Gastrocnemius medialis (tissue), 4 donors: ENCODE results near the gene NTPCR. TPM values are rescaled to one million over a fixed set of nuclear protein-coding genes. Genes with fewer than 3 reads are reported as not detected.
"Not testable (repeated sequence)": the region's sequence is repeated elsewhere in the genome, so short reads cannot be mapped to it uniquely, and the experiment has no call there.

Source experiments
- ATAC-seq, 2 donors: fragments of 150-250 bp; one replicate each; pipeline ENCODE4 v1.9.1; 2016
- DNase-seq, 2 donors: peaks; one replicate each; pipeline ENCODE4 v3.0.0-alpha.2; 2019
- H3K27ac ChIP-seq, 4 donors: fragments of 200-600 bp; sonication (generic); 1 replicate in 1 of 4; 2 replicates in 3 of 4; pipeline ENCODE4 v1.5.1; 2016 to 2018; ENCODE audit warnings: mild to moderate bottlenecking in 2 of 4, moderate library complexity in 1 of 4
- H3K27me3 ChIP-seq, 3 donors: fragments of 200-600 bp; sonication (generic) in 2 of 3; 1 replicate in 1 of 3; 2 replicates in 2 of 3; pipeline versions ENCODE4 v1.5.1 to v1.6.0; 2016 to 2019; ENCODE audit warnings: mild to moderate bottlenecking in 1 of 3, moderate library complexity in 1 of 3
- H3K36me3 ChIP-seq, 2 donors: fragments of 200-600 bp; sonication (generic) in 1 of 2; one replicate each; pipeline ENCODE4 v1.5.1; 2017 to 2018
- H3K4me1 ChIP-seq, 2 donors: fragments of 200-600 bp; sonication (generic) in 1 of 2; one replicate each; pipeline ENCODE4 v1.5.1; 2016 to 2017; ENCODE audit warnings: mild to moderate bottlenecking in 2 of 2
- H3K4me3 ChIP-seq, 4 donors: fragments of 200-600 bp; sonication (generic) in 3 of 4; 1 replicate in 1 of 4; 2 replicates in 3 of 4; pipeline ENCODE4 v1.5.1; 2016 to 2019; ENCODE audit warnings: mild to moderate bottlenecking in 2 of 4
- H3K9me3 ChIP-seq, 3 donors: fragments of 200-600 bp; sonication (generic) in 2 of 3; 1 replicate in 1 of 3; 2 replicates in 2 of 3; pipeline ENCODE4 v1.5.1; 2016 to 2019
- POLR2A ChIP-seq, 2 donors: fragments of 450-650 bp; IDR thresholded peaks; one replicate each; pipeline ENCODE4 v1.6.1; 2017; ENCODE audit warnings: antibody characterized with exemption in 2 of 2, mild to moderate bottlenecking in 2 of 2, moderate library complexity in 2 of 2
- in situ Hi-C, 4 donors: fragments of 200-750 bp; cut with MboI; loops; one replicate each; pipeline versions ENCODE4 v1.15.0 to v1.8.0; 2017; ENCODE audit warnings: low sequenced_read_pairs in 4 of 4
- intact Hi-C: fragments of 100-400 bp; cut with DNase I; formaldehyde crosslinking; loops from one replicate; pipeline ENCODE4 v1.15.1; 2023; ENCODE audit warnings: low total_unique reads
- total RNA-seq, 4 donors: library from RNA; depleted of rRNA; stranded (reverse); fragments of >200 nt; gene quantifications; one replicate each; pipeline versions ENCODE4 v1.1.0 to v1.2.3, GENCODE V29; 2016
- TF ChIP-seq, protein P1 (sequence below), 5 experiments: fragments of 450-650 bp in 3 of 5; fragments of 200-600 bp in 2 of 5; sonication (generic) in 2 of 5; IDR thresholded peaks in 4 of 5; conservative IDR thresholded peaks in 1 of 5; 1 replicate in 4 of 5; 2 replicates in 1 of 5; pipeline ENCODE4 v1.5.1; 2016 to 2019; ENCODE audit warnings: antibody characterized with exemption in 5 of 5, mild to moderate bottlenecking in 3 of 5, moderate library complexity in 3 of 5

Gene NTPCR
- total RNA-seq, 4 donors from 2014 or later = 20.5 to 33.7 (median 24.2) TPM

DNA sequence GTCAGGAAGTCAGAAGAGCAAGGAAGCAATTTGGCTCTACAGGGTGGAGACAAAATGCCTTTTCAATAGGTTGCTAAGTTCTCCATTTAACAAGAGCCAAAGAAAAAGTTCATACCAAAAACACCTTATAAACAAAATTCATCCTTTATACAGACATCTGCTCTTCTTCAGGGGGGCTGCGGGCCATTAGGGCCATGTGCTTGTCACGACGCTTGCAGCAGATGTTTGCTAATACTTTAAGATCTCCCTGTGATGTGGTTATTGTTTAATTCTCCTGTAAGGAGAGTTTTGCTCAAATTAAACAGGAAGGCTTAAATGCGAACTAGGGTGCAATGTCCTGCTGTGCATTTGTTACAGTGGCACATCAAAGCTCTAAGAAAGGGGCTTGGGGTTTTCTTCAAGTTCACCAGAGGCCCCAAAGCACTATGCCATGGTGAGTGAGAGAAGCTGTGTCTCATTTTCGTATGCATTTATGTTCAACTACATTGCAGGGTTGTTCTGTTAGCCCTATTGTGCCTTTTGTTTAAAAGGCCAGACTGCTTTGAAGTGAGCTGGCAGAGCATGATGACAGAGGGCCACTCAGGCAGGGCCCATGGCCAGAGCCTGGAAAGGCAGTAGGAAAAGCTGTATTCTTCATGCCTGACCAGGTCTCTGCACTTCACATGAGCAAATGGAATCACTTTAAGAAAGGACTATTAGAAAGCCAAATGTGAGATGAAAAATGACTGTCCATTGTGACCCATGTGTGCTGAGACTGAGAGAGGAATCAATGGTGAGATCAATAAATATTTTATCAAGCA is 24.8 kb upstream of the NTPCR start:
- ATAC-seq (no peak), DNase-seq (no peak)
- H3K9me3 ChIP-seq = no peaks in the 10 kb centered on the region
- in situ Hi-C loops (no loop called here), intact Hi-C loops (no loop called here)
- no peaks in the 10 kb centered on the region for H3K36me3 ChIP-seq
- no peaks in the 10 kb centered on the region for H3K27me3 ChIP-seq
- TF ChIP-seq POLR2A (IDR thresholded peaks at IDR 0.05) = no peak
- TF ChIP-seq, protein P1, sequence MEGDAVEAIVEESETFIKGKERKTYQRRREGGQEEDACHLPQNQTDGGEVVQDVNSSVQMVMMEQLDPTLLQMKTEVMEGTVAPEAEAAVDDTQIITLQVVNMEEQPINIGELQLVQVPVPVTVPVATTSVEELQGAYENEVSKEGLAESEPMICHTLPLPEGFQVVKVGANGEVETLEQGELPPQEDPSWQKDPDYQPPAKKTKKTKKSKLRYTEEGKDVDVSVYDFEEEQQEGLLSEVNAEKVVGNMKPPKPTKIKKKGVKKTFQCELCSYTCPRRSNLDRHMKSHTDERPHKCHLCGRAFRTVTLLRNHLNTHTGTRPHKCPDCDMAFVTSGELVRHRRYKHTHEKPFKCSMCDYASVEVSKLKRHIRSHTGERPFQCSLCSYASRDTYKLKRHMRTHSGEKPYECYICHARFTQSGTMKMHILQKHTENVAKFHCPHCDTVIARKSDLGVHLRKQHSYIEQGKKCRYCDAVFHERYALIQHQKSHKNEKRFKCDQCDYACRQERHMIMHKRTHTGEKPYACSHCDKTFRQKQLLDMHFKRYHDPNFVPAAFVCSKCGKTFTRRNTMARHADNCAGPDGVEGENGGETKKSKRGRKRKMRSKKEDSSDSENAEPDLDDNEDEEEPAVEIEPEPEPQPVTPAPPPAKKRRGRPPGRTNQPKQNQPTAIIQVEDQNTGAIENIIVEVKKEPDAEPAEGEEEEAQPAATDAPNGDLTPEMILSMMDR (IDR thresholded peaks at IDR 0.05 in 4 of 5, conservative IDR thresholded peaks at IDR 0.05 in 1 of 5) = no peak
- H3K4me1 ChIP-seq = peaks cover 5 to 8% of the 10 kb centered on the region in 2 donors
- H3K4me3 ChIP-seq = no peak overlapping the region
- no peak overlapping the region for H3K27ac ChIP-seq

DNA sequence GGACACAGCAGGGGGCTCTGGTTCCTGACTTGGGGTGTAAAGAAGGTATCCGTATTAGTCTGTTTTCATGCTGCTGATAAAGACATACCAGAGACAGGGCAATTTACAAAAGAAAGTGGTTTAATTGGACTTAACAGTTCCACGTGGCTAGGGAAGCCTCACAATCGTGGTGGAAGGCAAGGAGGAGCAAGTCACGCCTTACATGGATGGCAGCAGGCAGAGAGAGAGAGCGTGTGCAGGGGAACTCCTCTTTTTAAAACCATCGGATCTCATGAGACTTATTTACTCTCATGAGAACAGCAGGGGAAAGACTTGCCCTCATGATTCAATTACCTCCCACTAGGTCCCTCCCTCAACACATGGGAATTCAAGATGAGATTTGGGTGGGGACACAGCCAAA is 23.2 kb upstream of the NTPCR start:
- ATAC-seq, H3K4me3 ChIP-seq, in situ Hi-C loops, H3K9me3 ChIP-seq, intact Hi-C loops, H3K36me3 ChIP-seq, H3K27me3 ChIP-seq, DNase-seq, H3K4me1 ChIP-seq: not testable (repeated sequence)
- H3K27ac ChIP-seq = peak overlapping the region; percentile 34 to 79 (median 71)

DNA sequence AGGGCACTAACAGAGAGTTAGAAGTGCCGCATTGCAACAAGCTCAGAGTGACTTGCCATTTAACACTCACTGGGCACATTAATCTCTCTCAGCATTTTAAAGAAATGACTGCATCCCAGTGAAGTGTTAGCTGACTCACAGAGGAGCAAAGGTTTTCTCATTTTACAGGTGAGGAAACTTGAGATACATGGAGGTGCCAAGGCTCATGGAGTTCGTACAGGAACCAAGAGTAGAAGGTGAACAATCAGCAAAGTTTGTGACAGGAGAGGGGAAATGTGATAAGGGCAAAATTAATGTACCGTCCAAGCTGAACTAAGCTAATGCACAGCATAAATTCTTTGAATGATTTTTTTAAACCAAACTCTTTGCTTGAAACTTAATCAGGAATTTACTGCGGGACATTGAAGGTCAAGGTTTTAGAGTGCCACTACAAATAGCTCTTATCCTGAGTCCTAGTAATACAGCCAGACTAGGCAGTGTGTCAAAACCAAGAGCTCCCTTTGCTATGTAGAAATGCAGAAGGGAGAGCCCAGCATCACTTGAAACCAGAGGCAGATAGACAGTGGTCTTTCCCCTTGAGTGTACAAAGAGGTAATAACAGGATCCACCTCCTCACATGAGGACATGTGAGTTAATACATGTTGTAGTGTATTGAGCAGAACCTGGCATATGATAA is 22.4 kb upstream of the NTPCR start:
- ATAC-seq = peak; percentile 92 to 95
- DNase-seq = peak in 1 of 2 donors; percentile 28
- H3K27me3 ChIP-seq = no peaks in the 10 kb centered on the region
- intact Hi-C loops = no loop called here
- in situ Hi-C loops = no loop called here
- H3K36me3 ChIP-seq = no peaks in the 10 kb centered on the region
- H3K4me3 ChIP-seq = no peak overlapping the region
- H3K27ac ChIP-seq = peak overlapping the region; percentile 34 to 79 (median 71)
- H3K9me3 ChIP-seq = no peaks in the 10 kb centered on the region
- TF ChIP-seq, protein P1 (IDR thresholded peaks at IDR 0.05 in 4 of 5, conservative IDR thresholded peaks at IDR 0.05 in 1 of 5) = no peak
- TF ChIP-seq POLR2A (IDR thresholded peaks at IDR 0.05) = no peak
- H3K4me1 ChIP-seq = peaks cover 5 to 8% of the 10 kb centered on the region in 2 donors

DNA sequence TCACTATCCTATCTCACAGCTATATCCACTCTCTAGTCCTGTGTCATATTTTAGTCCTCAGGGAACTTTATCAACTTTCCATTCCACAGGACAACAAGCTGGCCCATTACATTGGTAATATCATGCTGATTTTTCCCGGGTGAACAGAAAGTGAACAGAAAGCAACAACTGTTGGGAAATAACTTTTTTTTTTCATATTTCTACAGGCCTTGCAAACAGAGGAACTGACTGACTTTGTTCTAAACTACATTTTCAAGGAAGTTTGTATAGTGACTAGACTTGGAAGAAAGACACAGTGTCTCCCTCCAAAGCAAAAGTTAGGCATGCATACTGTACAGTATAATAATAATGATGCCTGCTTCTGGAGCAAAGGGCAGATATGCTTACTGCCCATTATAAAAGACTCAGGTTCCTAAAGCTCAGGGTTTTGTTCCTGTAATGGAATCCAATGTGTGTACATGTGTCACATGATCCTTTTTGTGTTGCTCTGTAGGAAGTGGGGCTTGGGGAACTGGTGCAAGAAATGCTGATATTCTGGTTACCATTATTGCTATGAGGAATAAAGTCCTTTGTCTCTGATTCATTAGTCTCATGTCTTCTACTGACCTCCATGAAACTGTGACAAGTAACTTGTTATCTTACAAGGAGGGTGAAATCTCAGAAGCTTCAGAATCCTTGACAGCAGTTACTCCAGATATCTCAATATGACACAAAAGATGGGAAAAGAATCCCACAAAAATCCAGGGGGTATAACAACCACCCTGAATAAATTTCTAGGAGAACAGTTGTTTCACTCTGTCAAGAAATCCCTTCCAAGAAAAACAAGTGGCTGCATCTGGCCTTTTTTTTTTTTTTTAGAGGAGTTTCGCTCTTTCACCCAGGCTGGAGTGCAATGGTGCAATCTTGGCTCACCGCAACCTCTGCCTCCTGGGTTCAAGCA is 17.7 kb upstream of the NTPCR start:
- Histone ChIP-seq H3K27ac (no peak overlapping the region), H3K4me1 (peaks cover 5% of the 10 kb centered on the region in 2 donors), H3K36me3 (no peaks in the 10 kb centered on the region), H3K9me3 (no peaks in the 10 kb centered on the region), H3K4me3 (no peak overlapping the region), H3K27me3 (no peaks in the 10 kb centered on the region)
- in situ Hi-C loops = no loop called here
- intact Hi-C loops = no loop called here
- ATAC-seq (no peak), DNase-seq (no peak)
- TF ChIP-seq POLR2A (IDR thresholded peaks at IDR 0.05) = no peak
- TF ChIP-seq, protein P1 (IDR thresholded peaks at IDR 0.05 in 4 of 5, conservative IDR thresholded peaks at IDR 0.05 in 1 of 5) = no peak
